HG03342 (cell line): ENCODE measurements around the gene SRXN1.

Experiments
- ATAC-seq: cut with Tn5 transposase; IDR thresholded peaks from one replicate; pipeline ENCODE4 v1.9.1; 2021; ENCODE audit warnings: mild to moderate bottlenecking, moderate library complexity; ENCODE audit not compliant: unreplicated experiment

The SRXN1 gene

DNA sequence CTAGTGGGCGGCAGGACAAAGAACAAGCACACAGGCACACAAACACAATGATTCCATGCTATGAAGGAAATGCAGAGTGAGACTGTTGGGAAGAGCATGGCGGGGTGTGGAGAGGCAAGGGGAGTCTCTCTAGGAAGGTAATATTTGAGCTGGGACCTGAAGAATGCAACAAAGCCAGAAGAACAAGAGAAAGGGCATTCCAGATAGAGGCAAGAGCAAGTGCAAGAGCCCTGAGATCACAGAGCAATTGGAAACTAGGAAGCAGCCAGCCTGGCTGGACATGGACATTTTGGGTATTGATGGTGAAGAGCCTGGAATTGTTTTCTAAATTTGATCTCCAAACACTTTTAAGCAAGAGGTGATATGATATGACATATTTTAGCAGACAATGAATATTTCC lies 15.4 kb downstream of the SRXN1 start:
- no peak for ATAC-seq

DNA sequence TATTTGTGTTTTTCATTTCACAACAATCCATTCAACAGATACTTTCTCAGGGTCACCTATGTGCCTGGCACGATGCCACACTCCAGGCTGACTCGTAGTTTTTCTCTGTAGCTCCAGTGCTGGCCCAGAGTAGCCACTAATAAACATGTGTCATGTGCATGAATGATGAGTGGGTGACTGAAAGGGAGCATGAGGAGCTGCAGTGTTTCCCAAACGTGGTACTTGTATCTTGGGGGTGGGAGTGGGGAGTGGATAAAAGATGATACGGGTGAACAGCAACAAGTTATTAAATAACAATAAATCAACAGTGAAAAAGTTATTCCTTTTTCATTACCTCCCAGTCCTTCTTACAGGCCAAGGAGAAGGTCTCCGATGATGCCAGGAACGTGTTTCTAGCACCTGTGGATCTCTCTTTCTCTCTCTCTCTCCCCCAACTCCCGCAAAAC lies 17.1 kb downstream of the SRXN1 start:
- ATAC-seq, result no peak

DNA sequence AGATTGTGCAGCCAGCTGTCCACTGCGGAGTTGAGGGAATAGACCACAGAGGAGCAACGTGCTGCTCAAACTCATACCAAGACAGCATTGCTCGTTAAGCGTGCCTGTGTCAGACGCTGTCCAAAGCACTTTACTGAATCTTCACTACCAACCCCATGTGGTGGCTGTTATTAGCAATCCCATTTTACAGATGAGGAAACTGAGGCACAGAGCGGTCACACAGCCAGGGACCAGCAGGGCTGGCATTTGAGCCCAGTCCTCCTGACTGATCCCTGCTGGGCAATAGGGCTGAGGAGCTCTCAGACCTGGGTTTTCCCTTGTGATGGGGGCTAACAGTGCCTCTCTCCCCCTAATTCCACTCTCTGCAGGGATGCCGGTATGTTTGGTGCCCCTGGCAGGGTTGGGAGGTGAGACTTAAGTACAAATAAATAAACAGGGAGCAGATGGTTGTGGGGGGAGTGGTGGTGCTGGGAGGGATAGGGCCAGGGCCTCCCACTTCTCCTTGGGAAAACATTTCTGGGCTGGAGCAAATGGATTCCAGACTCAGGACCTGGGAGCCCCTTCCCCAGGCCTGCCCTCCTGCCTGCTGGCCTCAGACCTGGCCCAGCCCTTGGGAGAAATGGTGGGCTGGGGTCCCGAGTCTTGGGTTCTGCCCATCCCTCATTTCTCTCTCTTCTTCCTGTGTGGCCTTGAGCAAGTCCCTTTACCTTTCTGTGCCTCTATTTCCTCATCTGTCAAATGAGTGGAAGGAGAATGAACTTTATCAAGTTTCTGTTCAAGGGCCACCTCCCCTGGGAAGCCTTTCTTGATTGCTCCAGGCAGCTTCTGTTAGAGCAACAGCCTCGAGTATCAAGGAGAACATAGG lies 17.7 kb downstream of the SRXN1 start:
- no peak for ATAC-seq

GRCh38 chr20:634148-634925 lies 18.7 kb downstream of the SRXN1 start:
- no peak for ATAC-seq

- no peak for ATAC-seq
Observed at GRCh38 chr20:631101-631500, 21.9 kb downstream of the SRXN1 start.

- ATAC-seq, result no peak
Observed at GRCh38 chr20:626579-626978, 26.4 kb downstream of the SRXN1 start.

GRCh38 chr20:625360-625932 lies 27.6 kb downstream of the SRXN1 start:
- ATAC-seq, result no peak

- ATAC-seq, result no peak
Observed at GRCh38 chr20:623704-624103, 29.3 kb downstream of the SRXN1 start.

- ATAC-seq, result no peak
Observed at GRCh38 chr20:623021-623420, 30.0 kb downstream of the SRXN1 start.

GRCh38 chr20:622161-622560 lies 30.8 kb downstream of the SRXN1 start:
- no peak for ATAC-seq

GRCh38 chr20:621125-621756 lies 31.8 kb downstream of the SRXN1 start:
- no peak for ATAC-seq

GRCh38 chr20:620246-620645 lies 32.8 kb downstream of the SRXN1 start:
- no peak for ATAC-seq

GRCh38 chr20:618980-619379 lies 34.0 kb downstream of the SRXN1 start:
- ATAC-seq, result no peak

DNA sequence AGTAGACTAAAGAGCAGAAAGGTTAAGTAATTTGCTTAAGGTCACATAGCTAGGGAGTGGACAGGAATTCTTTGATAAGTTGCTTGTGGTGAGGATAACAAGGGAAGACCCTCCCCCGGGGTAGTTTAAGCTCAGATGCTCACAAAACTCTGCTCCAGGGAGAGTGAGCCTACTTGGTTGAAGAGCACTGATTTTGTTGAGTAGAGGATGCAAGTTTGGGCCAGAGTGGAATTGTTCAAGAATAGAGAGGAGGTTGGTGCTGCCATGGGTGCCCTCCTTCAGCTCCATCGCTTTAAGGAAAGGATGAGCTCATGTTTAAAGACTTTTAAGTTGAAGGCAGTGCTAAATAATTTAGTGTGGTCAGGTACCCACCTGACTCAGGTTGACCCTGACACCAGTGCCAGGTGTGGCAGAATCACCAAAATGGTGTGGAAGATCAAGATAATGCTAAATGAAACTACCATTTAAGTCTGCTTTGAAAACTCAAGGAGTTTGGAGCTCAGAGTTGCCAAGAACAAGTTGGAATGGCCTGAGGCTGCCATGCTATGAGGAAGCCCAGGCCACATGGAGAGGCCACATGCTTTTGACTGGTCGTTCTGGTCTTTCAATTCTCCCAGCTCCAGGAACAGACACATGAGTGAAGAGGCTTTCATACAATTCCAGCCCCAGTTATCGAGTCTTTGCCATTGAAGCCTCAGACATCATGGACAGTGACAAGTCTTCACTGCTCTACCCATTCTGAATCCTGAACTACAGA lies 34.9 kb downstream of the SRXN1 start:
- no peak for ATAC-seq

DNA sequence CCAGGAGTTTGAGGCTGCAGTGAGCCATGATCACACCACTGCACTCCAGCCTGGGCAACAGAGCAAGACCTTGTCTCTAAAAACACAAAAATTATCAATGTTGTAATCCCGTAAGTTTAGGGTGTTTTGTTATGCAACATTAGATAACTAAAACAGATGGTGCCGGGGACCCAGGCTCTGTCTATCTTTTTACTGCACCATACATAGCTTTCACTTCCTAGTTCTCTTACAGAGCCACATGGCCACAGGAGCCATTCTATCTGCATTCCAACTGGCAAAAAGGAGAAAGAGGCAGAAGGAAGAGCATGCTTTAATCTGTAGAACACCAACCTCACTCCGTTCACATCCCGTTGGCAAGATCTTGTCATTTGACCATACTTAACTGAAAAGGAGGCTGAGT lies 37.5 kb downstream of the SRXN1 start:
- no peak for ATAC-seq

DNA sequence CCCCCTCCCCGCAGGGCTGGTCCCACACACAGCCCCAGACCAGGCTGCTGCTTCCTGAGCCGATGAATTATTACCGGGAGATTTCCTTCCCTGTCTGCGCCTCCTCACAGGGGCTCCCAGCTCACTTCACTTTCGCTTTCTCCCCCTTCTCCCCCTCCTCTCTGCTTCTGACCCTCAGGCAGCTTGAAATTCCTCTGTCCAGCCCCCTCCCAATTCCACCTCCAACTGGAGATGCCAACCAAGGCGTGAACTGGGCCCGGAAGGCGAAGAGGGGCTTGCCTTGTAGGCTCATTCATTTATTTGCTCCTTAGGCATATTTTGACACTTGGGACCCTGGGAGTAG lies 41.2 kb downstream of the SRXN1 start:
- no peak for ATAC-seq

GRCh38 chr20:611047-611842 lies 41.8 kb downstream of the SRXN1 start:
- no peak for ATAC-seq

DNA sequence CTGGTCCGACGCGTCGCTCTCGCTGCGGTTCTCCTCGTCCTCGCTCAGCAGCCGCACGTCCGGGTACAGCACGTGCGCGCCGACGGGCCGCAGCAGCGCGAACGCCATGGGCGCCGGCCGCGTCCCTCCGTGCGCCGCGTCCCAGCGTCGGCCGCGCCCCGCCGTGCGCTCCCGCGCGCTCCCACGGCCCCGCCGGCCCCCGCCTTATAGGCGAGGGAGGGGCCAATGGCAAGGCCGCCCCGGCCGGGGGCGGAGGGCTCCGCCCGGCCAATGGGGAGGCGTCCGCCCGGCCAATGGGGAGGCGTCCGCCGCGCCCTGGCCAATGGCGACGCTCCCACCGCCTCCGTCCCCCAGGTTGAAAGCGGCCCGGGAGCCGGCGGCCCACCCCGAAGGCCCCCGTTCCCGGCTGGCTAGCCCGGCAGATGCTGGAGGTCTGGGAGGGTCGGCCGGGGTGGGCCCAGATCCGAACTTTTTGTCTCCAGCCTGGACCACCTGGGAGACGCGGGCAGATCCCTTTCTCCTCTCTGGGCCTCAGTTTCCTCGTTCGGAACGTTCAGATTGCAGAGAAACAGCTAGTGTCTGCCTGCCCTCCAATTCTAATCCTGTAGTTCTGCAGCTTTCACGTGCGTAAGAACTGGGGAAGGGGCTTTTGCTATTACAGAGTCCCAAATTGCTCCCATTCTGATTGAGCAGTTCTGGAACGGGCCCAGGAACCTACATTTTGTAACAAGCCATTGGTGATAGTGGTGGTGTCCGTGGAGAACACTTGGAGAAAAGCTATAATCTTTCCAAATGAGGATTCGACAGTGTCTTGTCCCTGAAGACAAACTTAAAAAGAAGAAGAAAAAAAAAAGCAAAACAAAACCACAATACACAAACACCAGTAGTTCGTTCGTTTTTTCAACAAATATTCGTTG lies 42.6 kb downstream of the SRXN1 start, which contains the start of gene TCF15:
Gene TCF15, minus strand, starts transcription at position 180 of the 917 bp plus-strand sequence. Its CDS starts 72 bp downstream, at position 108.
- no peak for ATAC-seq
